ENCODE results near the gene TMEM201.

DNA sequence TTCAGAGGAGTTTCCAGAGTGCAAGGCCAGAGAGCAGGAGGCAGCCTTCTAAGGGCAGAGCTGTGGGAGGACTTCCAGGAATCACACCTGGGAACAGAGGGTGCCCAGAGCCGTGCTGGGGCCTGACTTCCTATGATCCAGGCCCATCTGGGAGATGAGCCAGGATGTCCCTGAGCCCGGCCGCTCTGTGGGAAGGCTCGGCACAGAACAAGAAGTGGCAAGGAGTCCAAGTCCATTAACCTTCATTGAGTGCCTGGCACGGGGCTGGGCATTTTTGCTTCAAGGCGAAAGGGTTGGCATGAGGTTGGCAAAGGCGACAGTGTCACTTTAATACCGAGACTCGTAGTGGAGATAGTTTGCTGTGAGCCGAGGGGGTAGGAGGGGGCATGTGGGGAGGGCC lies 18.2 kb downstream of the TMEM201 start:
- TF ChIP-seq ZNF76 (tag by site-specific recombination; IDR thresholded peaks at IDR 0.05; ENCODE audit: borderline replicate concordance, low read depth) (no peak), ZNF157 (tag by site-specific recombination; IDR thresholded peaks at IDR 0.05) (no peak), ZNF184 (tag by site-specific recombination; IDR thresholded peaks at IDR 0.05) (no peak)
- TF ChIP-seq, protein P1, sequence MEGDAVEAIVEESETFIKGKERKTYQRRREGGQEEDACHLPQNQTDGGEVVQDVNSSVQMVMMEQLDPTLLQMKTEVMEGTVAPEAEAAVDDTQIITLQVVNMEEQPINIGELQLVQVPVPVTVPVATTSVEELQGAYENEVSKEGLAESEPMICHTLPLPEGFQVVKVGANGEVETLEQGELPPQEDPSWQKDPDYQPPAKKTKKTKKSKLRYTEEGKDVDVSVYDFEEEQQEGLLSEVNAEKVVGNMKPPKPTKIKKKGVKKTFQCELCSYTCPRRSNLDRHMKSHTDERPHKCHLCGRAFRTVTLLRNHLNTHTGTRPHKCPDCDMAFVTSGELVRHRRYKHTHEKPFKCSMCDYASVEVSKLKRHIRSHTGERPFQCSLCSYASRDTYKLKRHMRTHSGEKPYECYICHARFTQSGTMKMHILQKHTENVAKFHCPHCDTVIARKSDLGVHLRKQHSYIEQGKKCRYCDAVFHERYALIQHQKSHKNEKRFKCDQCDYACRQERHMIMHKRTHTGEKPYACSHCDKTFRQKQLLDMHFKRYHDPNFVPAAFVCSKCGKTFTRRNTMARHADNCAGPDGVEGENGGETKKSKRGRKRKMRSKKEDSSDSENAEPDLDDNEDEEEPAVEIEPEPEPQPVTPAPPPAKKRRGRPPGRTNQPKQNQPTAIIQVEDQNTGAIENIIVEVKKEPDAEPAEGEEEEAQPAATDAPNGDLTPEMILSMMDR (tag by site-specific recombination; IDR thresholded peaks at IDR 0.05), result no peak
